Measurements from ENCODE around the gene SGF29.

- no peak for TF ChIP-seq POLR2A (IDR thresholded peaks at IDR 0.05)
- TF ChIP-seq CTCF (IDR thresholded peaks at IDR 0.05) = no peak
- no peak for TF ChIP-seq EP300 (IDR thresholded peaks at IDR 0.05)
These were observed 41.6 kb upstream of the SGF29 start for GRCh38 chr16:28511801-28512789.

Measured in ovary (tissue), 3 donors.